ENCODE data around the gene COL4A2. TPM values are rescaled to one million over a fixed set of nuclear protein-coding genes. Genes with fewer than 3 reads are reported as not detected.

The COL4A2 gene
- total and polyA plus RNA-seq, 2 donors, result 465 to 488 TPM

GRCh38 chr13:110290153-110290552 is 16.9 kb upstream of the COL4A2 start:
- no peaks in the 10 kb centered on the region for H3K4me1 ChIP-seq (ENCODE audit: insufficient read depth)
- 55% methylated on average over 10 of the region's 10 CpGs for WGBS
- no peaks in the 10 kb centered on the region for H3K36me3 ChIP-seq (ENCODE audit: insufficient read depth)
- H3K27ac ChIP-seq (ENCODE audit: low read depth), result no peak overlapping the region
- H3K4me3 ChIP-seq (ENCODE audit: low read depth, low read length), result no peak overlapping the region
- DNase-seq (ENCODE audit: extremely low spot score), result no peak

- 78% methylated on average over 15 of the region's 15 CpGs for WGBS
- DNase-seq (ENCODE audit: extremely low spot score), result no peak
- Histone ChIP-seq H3K4me1 (ENCODE audit: insufficient read depth) (no peaks in the 10 kb centered on the region), H3K4me3 (ENCODE audit: low read depth, low read length) (no peak overlapping the region), H3K36me3 (ENCODE audit: insufficient read depth) (no peaks in the 10 kb centered on the region), H3K27ac (ENCODE audit: low read depth) (no peak overlapping the region)
Observed at GRCh38 chr13:110290826-110291225, 16.3 kb upstream of the COL4A2 start.

- no peak for DNase-seq (ENCODE audit: extremely low spot score)
- WGBS, result 91% methylated on average over 9 of the region's 9 CpGs
- Histone ChIP-seq H3K4me1 (ENCODE audit: insufficient read depth) (no peaks in the 10 kb centered on the region), H3K36me3 (ENCODE audit: insufficient read depth) (no peaks in the 10 kb centered on the region), H3K4me3 (ENCODE audit: low read depth, low read length) (no peak overlapping the region), H3K27ac (ENCODE audit: low read depth) (no peak overlapping the region)
Observed at GRCh38 chr13:110291286-110291685, 15.8 kb upstream of the COL4A2 start.

- H3K27ac ChIP-seq (ENCODE audit: low read depth), result no peak overlapping the region
Observed at GRCh38 chr13:110293037-110293436, 14.0 kb upstream of the COL4A2 start.

GRCh38 chr13:110293649-110294048 is 13.4 kb upstream of the COL4A2 start:
- Histone ChIP-seq H3K27ac (ENCODE audit: low read depth) (no peak overlapping the region), H3K4me3 (ENCODE audit: low read depth, low read length) (no peak overlapping the region), H3K36me3 (ENCODE audit: insufficient read depth) (no peaks in the 10 kb centered on the region), H3K4me1 (ENCODE audit: insufficient read depth) (no peaks in the 10 kb centered on the region)
- no peak for DNase-seq (ENCODE audit: extremely low spot score)
- 58% methylated on average over 3 of the region's 3 CpGs for WGBS

More at GRCh38 chr13:110293037-110293436, 14.0 kb upstream of the COL4A2 start:
- H3K4me3 ChIP-seq (ENCODE audit: low read depth, low read length), result no peak overlapping the region
- no peaks in the 10 kb centered on the region for H3K36me3 ChIP-seq (ENCODE audit: insufficient read depth)
- DNase-seq (ENCODE audit: extremely low spot score), result no peak
- no peaks in the 10 kb centered on the region for H3K4me1 ChIP-seq (ENCODE audit: insufficient read depth)
- 88% methylated on average over 7 of the region's 7 CpGs for WGBS

GRCh38 chr13:110294146-110294545 is 12.9 kb upstream of the COL4A2 start:
- WGBS, result 84% methylated on average over 3 of the region's 3 CpGs
- Histone ChIP-seq H3K27ac (ENCODE audit: low read depth) (no peak overlapping the region), H3K4me1 (ENCODE audit: insufficient read depth) (no peaks in the 10 kb centered on the region), H3K4me3 (ENCODE audit: low read depth, low read length) (no peak overlapping the region), H3K36me3 (ENCODE audit: insufficient read depth) (no peaks in the 10 kb centered on the region)
- no peak for DNase-seq (ENCODE audit: extremely low spot score)

GRCh38 chr13:110294622-110295021 is 12.5 kb upstream of the COL4A2 start:
- H3K36me3 ChIP-seq (ENCODE audit: insufficient read depth), result no peaks in the 10 kb centered on the region
- no peak overlapping the region for H3K4me3 ChIP-seq (ENCODE audit: low read depth, low read length)
- no peak overlapping the region for H3K27ac ChIP-seq (ENCODE audit: low read depth)
- no peak for DNase-seq (ENCODE audit: extremely low spot score)
- H3K4me1 ChIP-seq (ENCODE audit: insufficient read depth), result no peaks in the 10 kb centered on the region

GRCh38 chr13:110297011-110297410 is 10.1 kb upstream of the COL4A2 start:
- 83% methylated on average over 6 of the region's 6 CpGs for WGBS
- Histone ChIP-seq H3K36me3 (ENCODE audit: insufficient read depth) (no peaks in the 10 kb centered on the region), H3K4me3 (ENCODE audit: low read depth, low read length) (no peak overlapping the region), H3K27ac (ENCODE audit: low read depth) (no peak overlapping the region), H3K4me1 (ENCODE audit: insufficient read depth) (no peaks in the 10 kb centered on the region)
- no peak for DNase-seq (ENCODE audit: extremely low spot score)

- Histone ChIP-seq H3K4me3 (ENCODE audit: low read depth, low read length) (no peak overlapping the region), H3K36me3 (ENCODE audit: insufficient read depth) (no peaks in the 10 kb centered on the region), H3K4me1 (ENCODE audit: insufficient read depth) (no peaks in the 10 kb centered on the region), H3K27ac (ENCODE audit: low read depth) (no peak overlapping the region)
- WGBS, result 54% methylated on average over 12 of the region's 12 CpGs
- DNase-seq (ENCODE audit: extremely low spot score), result no peak
Observed at GRCh38 chr13:110297766-110298504, 9.1 kb upstream of the COL4A2 start.

- WGBS, result 43% methylated on average over 33 of the region's 33 CpGs
- H3K4me1 ChIP-seq (ENCODE audit: insufficient read depth), result no peaks in the 10 kb centered on the region
- peak overlapping the region; percentile 39 for H3K27ac ChIP-seq (ENCODE audit: low read depth)
- H3K4me3 ChIP-seq (ENCODE audit: low read depth, low read length), result no peak overlapping the region
- no peaks in the 10 kb centered on the region for H3K36me3 ChIP-seq (ENCODE audit: insufficient read depth)
- no peak for DNase-seq (ENCODE audit: extremely low spot score)
Observed at GRCh38 chr13:110298505-110299282, 8.4 kb upstream of the COL4A2 start.

GRCh38 chr13:110299283-110299840 is 7.7 kb upstream of the COL4A2 start:
- H3K27ac ChIP-seq (ENCODE audit: low read depth), result no peak overlapping the region
- H3K4me3 ChIP-seq (ENCODE audit: low read depth, low read length), result no peak overlapping the region
- no peak for DNase-seq (ENCODE audit: extremely low spot score)
- no peaks in the 10 kb centered on the region for H3K4me1 ChIP-seq (ENCODE audit: insufficient read depth)
- H3K36me3 ChIP-seq (ENCODE audit: insufficient read depth), result no peaks in the 10 kb centered on the region
- WGBS, result 52% methylated on average over 10 of the region's 10 CpGs

- Histone ChIP-seq H3K4me3 (ENCODE audit: low read depth, low read length) (no peak overlapping the region), H3K4me1 (ENCODE audit: insufficient read depth) (no peaks in the 10 kb centered on the region), H3K27ac (ENCODE audit: low read depth) (no peak overlapping the region), H3K36me3 (ENCODE audit: insufficient read depth) (no peaks in the 10 kb centered on the region)
- 27% methylated on average over 3 of the region's 3 CpGs for WGBS
- DNase-seq (ENCODE audit: extremely low spot score), result no peak
Observed at GRCh38 chr13:110300090-110300815, 6.8 kb upstream of the COL4A2 start.

GRCh38 chr13:110301083-110301482 is 6.0 kb upstream of the COL4A2 start:
- Histone ChIP-seq H3K4me3 (ENCODE audit: low read depth, low read length) (no peak overlapping the region), H3K36me3 (ENCODE audit: insufficient read depth) (no peaks in the 10 kb centered on the region), H3K4me1 (ENCODE audit: insufficient read depth) (no peaks in the 10 kb centered on the region), H3K27ac (ENCODE audit: low read depth) (no peak overlapping the region)
- WGBS, result 23% methylated on average over 5 of the region's 5 CpGs
- no peak for DNase-seq (ENCODE audit: extremely low spot score)

All from urinary bladder (tissue), 4 donors.